Prostate gland (tissue), 2 donors: ENCODE measurements around the gene NEUROG2. TPM values are rescaled to one million over a fixed set of nuclear protein-coding genes. Genes with fewer than 3 reads are reported as not detected.

Experiments
- DNase-seq: peaks from one replicate; pipeline ENCODE4 v3.0.0-alpha.2; 2019; ENCODE audit warnings: low spot score
- H3K27ac ChIP-seq, 2 donors: fragments of 200-600 bp; sonication (generic); 2 replicates each; pipeline ENCODE4 v1.5.1; 2017 to 2019
- H3K27me3 ChIP-seq: fragments of 200-600 bp; sonication (generic); replicated peaks from 2 replicates; pipeline ENCODE4 v1.5.1; 2019; ENCODE audit not compliant: insufficient read depth
- H3K36me3 ChIP-seq, 2 donors: fragments of 200-600 bp; sonication (generic); 1 replicate in 1 of 2; 2 replicates in 1 of 2; pipeline versions ENCODE4 v1.5.1 to v1.8.1; 2017 to 2019
- H3K4me1 ChIP-seq: fragments of 200-600 bp; sonication (generic); replicated peaks from 2 replicates; pipeline ENCODE4 v1.5.1; 2019
- H3K4me3 ChIP-seq, 2 donors: fragments of 200-600 bp; sonication (generic); 2 replicates each; pipeline ENCODE4 v1.5.1; 2017 to 2019
- H3K9me3 ChIP-seq: fragments of 200-600 bp; sonication (generic); 2 replicates; pipeline ENCODE4 v1.5.1; 2017
- POLR2A ChIP-seq: fragments of 450-650 bp; IDR thresholded peaks from one replicate; pipeline ENCODE4 v1.6.1; 2016; ENCODE audit warnings: antibody characterized with exemption, mild to moderate bottlenecking
- POLR2AphosphoS5 ChIP-seq: sonication (generic); formaldehyde crosslinking; IDR thresholded peaks from one replicate; pipeline ENCODE4 v1.6.1; 2017; ENCODE audit warnings: antibody characterized with exemption
- WGBS: methylation state at CpG from one replicate; pipeline ENCODE4 v1.1.5; 2018; 5-methylcytosine and 5-hydroxymethylcytosine counted together
- intact Hi-C: fragments of 100-400 bp; cut with DNase I; formaldehyde crosslinking; loops from one replicate; pipeline ENCODE4 v1.14.2; 2022
- total RNA-seq, 2 donors: library from RNA; depleted of rRNA; stranded (reverse); fragments of >200 nt; gene quantifications; one replicate each; pipeline ENCODE4 v1.1.0, GENCODE V29; 2016
- TF ChIP-seq, protein P1 (sequence below), 4 experiments: fragments of 200-600 bp in 2 of 4; fragments of 450-650 bp in 2 of 4; sonication (generic) in 2 of 4; IDR thresholded peaks; 1 replicate in 3 of 4; 2 replicates in 1 of 4; pipeline ENCODE4 v1.5.1; 2016 to 2019; ENCODE audit warnings: antibody characterized with exemption in 4 of 4, mild to moderate bottlenecking in 2 of 4, moderate library complexity in 2 of 4

Gene NEUROG2
- not detected for total RNA-seq

DNA sequence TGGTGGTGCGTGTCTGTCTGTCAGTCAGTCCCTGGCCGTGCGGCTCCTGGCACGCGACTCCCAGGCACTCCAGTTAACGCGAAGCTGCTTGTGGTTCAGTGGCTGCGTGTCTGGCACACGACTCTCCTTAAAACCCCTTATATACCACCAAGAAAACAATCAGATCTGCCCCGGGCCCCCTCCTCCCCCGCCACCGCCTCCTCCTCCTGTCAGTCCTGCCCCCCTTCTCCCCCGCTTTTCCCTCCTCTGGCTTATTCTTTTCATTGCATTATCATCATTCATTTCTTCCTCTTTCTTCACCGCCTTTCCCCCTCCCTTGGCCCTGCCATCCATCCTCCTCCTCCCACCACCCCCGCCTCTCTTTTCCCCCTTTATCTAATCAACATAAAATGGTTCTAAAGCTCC, at the start of gene NEUROG2:
Gene NEUROG2 (minus strand): TSS at position 115 of the 405 bp plus-strand sequence. CDS start 705 bp downstream, outside the sequence.
- peaks cover 56% of the 10 kb centered on the region for H3K27me3 ChIP-seq
- H3K9me3 ChIP-seq: no peaks in the 10 kb centered on the region
- DNase-seq: no peak
- WGBS: 1% methylated on average over 15 of the region's 15 CpGs
- H3K27ac ChIP-seq: no peak within 1 kb of the TSS
- intact Hi-C loops: no loop called here
- H3K4me1 ChIP-seq: peaks cover 2% of the 10 kb centered on the region
- H3K36me3 ChIP-seq: no peaks in the 10 kb centered on the region
- peak within 1 kb of the TSS; percentile 28 to 31 for H3K4me3 ChIP-seq
- TF ChIP-seq POLR2AphosphoS5: no peak

DNA sequence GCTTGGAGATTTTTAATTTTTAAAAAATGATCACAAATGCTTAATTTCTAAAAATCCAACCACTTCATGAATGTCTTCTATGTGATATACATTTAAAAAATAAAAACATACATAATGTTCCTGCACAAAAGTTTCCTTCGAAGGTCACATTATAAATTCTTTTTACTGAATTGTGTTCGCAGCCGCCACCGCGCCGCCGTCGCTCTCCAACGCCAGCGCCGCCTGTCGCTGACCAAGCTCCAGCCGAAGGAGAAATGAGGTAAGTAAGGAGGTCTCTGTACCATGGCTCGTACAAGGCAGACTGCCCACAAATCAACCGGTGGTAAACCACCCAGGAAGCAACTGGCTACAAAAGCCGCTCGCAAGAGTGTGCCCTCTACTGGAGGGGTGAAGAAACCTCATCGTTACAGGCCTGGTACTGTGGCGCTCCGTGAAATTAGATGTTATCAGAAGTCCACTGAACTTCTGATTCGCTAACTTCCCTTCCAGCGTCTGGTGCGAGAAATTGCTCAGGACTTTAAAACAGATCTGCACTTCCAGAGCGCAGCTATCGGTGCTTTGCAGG, 48.8 kb upstream of the NEUROG2 start:
- Histone ChIP-seq H3K4me1 (no peaks in the 10 kb centered on the region), H3K9me3 (no peaks in the 10 kb centered on the region), H3K4me3 (no peak overlapping the region), H3K27ac (no peak overlapping the region), H3K36me3 (no peaks in the 10 kb centered on the region), H3K27me3 (no peaks in the 10 kb centered on the region)
- DNase-seq: no peak
- TF ChIP-seq, protein P1, sequence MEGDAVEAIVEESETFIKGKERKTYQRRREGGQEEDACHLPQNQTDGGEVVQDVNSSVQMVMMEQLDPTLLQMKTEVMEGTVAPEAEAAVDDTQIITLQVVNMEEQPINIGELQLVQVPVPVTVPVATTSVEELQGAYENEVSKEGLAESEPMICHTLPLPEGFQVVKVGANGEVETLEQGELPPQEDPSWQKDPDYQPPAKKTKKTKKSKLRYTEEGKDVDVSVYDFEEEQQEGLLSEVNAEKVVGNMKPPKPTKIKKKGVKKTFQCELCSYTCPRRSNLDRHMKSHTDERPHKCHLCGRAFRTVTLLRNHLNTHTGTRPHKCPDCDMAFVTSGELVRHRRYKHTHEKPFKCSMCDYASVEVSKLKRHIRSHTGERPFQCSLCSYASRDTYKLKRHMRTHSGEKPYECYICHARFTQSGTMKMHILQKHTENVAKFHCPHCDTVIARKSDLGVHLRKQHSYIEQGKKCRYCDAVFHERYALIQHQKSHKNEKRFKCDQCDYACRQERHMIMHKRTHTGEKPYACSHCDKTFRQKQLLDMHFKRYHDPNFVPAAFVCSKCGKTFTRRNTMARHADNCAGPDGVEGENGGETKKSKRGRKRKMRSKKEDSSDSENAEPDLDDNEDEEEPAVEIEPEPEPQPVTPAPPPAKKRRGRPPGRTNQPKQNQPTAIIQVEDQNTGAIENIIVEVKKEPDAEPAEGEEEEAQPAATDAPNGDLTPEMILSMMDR (IDR thresholded peaks at IDR 0.05): no peak
- TF ChIP-seq POLR2A (no peak), POLR2AphosphoS5 (no peak)
- WGBS: 96% methylated on average over 25 of the region's 25 CpGs
- intact Hi-C loops: no loop called here

DNA sequence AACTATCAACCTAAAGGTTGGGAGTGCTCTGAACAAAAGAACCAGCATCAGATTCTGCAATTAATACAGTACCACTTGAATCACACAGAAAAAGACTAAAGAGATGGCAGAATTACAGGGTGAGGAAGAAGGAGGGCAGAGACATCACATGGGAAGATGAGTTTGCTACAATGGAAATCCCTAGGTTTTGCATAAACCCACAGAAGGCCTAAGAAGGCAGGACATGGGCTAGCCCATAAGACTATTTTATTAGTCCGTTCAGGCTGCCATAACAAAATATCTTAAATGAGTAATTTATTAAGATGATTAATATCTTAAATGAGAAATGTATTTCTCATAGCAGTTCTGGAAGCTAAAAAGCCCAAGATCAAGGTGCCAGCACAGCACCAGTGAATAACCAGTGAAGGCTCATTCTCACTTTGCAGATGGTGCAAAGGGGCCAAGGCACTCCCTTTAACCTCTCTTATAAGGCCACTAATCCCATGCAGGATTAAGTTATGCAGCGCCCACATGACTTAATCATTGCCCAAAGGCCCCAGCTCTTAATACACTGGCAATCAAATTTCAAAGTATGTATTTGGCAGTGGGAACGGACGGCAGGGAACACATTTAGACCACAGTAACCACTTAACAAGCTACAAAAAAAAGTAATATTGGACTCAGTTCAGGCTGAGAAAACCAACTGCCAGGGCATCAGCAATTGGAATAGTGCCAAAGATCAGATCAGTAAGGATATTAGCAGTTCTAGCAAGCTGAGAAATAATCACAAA, 47.6 kb upstream of the NEUROG2 start:
- Histone ChIP-seq H3K4me1 (no peaks in the 10 kb centered on the region), H3K9me3 (no peaks in the 10 kb centered on the region), H3K27me3 (no peaks in the 10 kb centered on the region), H3K27ac (no peak overlapping the region), H3K4me3 (no peak overlapping the region), H3K36me3 (no peaks in the 10 kb centered on the region)
- WGBS: 78% methylated on average over 4 of the region's 4 CpGs
- TF ChIP-seq POLR2A: no peak
- TF ChIP-seq, protein P1 (IDR thresholded peaks at IDR 0.05): no peak
- intact Hi-C loops: no loop called here
- no peak for DNase-seq

DNA sequence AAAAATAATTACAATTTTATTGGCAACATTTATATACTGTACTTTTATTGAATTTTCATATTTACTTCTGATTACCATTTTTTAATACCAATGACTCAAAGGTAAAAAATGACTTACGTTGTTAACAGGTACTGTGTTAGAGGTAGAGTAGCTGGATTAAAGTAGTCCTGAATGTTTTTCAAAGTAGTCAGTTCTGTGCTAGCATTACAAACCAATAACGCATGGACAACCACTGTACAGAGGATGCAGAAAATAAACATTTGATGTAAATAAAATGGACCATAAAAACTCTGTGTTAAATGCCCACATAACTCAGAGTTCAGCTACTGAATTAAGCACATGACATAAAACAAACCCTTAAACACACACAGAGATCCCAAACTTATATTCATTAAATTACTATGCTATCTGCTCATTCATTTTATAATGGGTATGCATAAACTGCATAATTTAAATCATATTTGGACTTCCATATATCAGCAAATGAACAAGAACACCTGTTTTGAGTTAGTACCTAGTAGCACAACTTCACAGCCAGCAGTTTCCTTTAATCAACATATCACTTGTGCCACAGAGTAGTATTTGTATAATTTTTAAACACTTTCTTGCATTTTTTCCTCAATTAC, 46.4 kb upstream of the NEUROG2 start:
- Histone ChIP-seq H3K27ac (no peak overlapping the region), H3K9me3 (no peaks in the 10 kb centered on the region), H3K4me1 (no peaks in the 10 kb centered on the region), H3K27me3 (no peaks in the 10 kb centered on the region), H3K4me3 (no peak overlapping the region), H3K36me3 (no peaks in the 10 kb centered on the region)
- intact Hi-C loops: no loop called here
- WGBS: 88% methylated on average over 2 of the region's 2 CpGs
- DNase-seq: no peak
- TF ChIP-seq POLR2AphosphoS5 (no peak), POLR2A (no peak)
- TF ChIP-seq, protein P1 (IDR thresholded peaks at IDR 0.05): no peak

DNA sequence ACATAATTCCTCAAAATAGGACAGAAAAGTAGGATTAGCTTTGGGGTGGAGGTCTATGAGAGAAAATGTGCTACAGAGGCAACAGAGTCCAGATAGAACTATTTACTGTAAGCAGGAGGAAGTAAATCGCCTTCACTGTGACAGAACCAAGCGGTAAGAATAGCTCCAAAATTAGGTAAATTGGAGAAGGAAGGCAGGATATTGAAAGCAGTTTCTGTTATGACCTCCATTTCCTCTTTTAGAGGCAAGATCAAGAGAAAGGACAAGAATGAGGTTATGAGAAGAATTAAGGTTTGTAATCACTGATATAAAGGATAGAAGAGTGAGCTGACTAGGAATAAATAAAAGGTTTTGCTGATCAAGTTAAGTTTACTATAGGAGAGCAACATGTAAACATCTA, 44.1 kb upstream of the NEUROG2 start:
- H3K27me3 ChIP-seq: no peaks in the 10 kb centered on the region
- no peak overlapping the region for H3K27ac ChIP-seq
- no peaks in the 10 kb centered on the region for H3K9me3 ChIP-seq
- intact Hi-C loops: no loop called here
- H3K4me1 ChIP-seq: no peaks in the 10 kb centered on the region
- WGBS: 88% methylated on average over 2 of the region's 2 CpGs
- TF ChIP-seq POLR2AphosphoS5: no peak
- DNase-seq: no peak
- no peak overlapping the region for H3K4me3 ChIP-seq
- H3K36me3 ChIP-seq: no peaks in the 10 kb centered on the region
